Prostate gland (tissue), 2 donors: Measurements from ENCODE around the gene CFAP61. TPM values are rescaled to one million over a fixed set of nuclear protein-coding genes. Genes with fewer than 3 reads are reported as not detected.
"Not testable (repeated sequence)": the region's sequence is repeated elsewhere in the genome, so short reads cannot be mapped to it uniquely, and the experiment has no call there.

Experiments used
- DNase-seq: peaks from one replicate; pipeline ENCODE4 v3.0.0-alpha.2; 2019; ENCODE audit warnings: low spot score
- H3K27ac ChIP-seq, 2 donors: fragments of 200-600 bp; sonication (generic); 2 replicates each; pipeline ENCODE4 v1.5.1; 2017 to 2019
- H3K27me3 ChIP-seq: fragments of 200-600 bp; sonication (generic); replicated peaks from 2 replicates; pipeline ENCODE4 v1.5.1; 2019; ENCODE audit not compliant: insufficient read depth
- H3K36me3 ChIP-seq, 2 donors: fragments of 200-600 bp; sonication (generic); 1 replicate in 1 of 2; 2 replicates in 1 of 2; pipeline versions ENCODE4 v1.5.1 to v1.8.1; 2017 to 2019
- H3K4me1 ChIP-seq: fragments of 200-600 bp; sonication (generic); replicated peaks from 2 replicates; pipeline ENCODE4 v1.5.1; 2019
- H3K4me3 ChIP-seq, 2 donors: fragments of 200-600 bp; sonication (generic); 2 replicates each; pipeline ENCODE4 v1.5.1; 2017 to 2019
- H3K9me3 ChIP-seq: fragments of 200-600 bp; sonication (generic); 2 replicates; pipeline ENCODE4 v1.5.1; 2017
- POLR2A ChIP-seq: fragments of 450-650 bp; IDR thresholded peaks from one replicate; pipeline ENCODE4 v1.6.1; 2016; ENCODE audit warnings: antibody characterized with exemption, mild to moderate bottlenecking
- POLR2AphosphoS5 ChIP-seq: sonication (generic); formaldehyde crosslinking; IDR thresholded peaks from one replicate; pipeline ENCODE4 v1.6.1; 2017; ENCODE audit warnings: antibody characterized with exemption
- WGBS: methylation state at CpG from one replicate; pipeline ENCODE4 v1.1.5; 2018; 5-methylcytosine and 5-hydroxymethylcytosine counted together
- intact Hi-C: fragments of 100-400 bp; cut with DNase I; formaldehyde crosslinking; loops from one replicate; pipeline ENCODE4 v1.14.2; 2022
- total RNA-seq, 2 donors: library from RNA; depleted of rRNA; stranded (reverse); fragments of >200 nt; gene quantifications; one replicate each; pipeline ENCODE4 v1.1.0, GENCODE V29; 2016
- TF ChIP-seq, protein P1 (sequence below), 4 experiments: fragments of 200-600 bp in 2 of 4; fragments of 450-650 bp in 2 of 4; sonication (generic) in 2 of 4; IDR thresholded peaks; 1 replicate in 3 of 4; 2 replicates in 1 of 4; pipeline ENCODE4 v1.5.1; 2016 to 2019; ENCODE audit warnings: antibody characterized with exemption in 4 of 4, mild to moderate bottlenecking in 2 of 4, moderate library complexity in 2 of 4

Gene CFAP61
- total RNA-seq, 2 donors from 2014 or later: 0.14 to 8.1 TPM

DNA sequence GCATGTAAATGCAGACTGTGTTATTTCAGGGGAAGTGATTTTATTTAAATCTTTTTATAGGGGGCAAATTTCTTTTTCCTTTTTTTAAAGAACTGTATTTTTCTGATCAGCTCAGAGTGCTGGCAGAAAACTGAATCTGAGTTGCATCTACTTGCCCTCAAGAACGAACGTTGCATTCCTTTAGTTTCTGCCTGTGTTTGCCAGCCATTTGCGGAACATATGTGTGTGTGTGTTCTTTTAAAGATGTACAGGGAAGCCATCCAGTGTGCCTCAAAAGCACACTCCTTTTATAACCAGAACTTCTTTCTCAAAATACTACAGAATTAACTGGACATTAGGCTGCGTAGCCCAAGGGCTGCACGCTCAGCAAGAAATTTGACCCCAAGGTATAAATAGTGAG lies 289.7 kb downstream of the CFAP61 start:
- 13% methylated on average over 5 of the region's 5 CpGs for WGBS
- intact Hi-C loops: no loop called here

DNA sequence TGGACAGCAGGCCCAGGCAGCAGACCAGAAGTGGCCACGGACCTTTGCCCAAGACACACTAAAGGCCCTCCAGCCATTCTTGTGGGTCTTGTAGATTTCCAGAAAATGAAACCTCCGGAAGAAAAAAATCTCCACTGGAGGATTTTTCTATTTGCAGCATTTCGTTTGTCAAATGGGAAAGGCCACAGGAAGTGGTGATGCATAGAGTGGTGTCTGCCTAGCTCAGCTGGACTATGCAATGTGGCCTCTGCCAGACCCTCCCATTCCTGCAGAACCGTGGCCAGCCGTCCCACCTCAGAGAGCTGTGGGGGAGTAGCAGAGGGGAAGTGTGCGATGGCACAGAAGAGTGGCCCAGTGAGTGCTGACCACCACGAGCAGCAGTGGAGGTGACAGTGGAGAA lies 291.6 kb downstream of the CFAP61 start:
- TF ChIP-seq POLR2AphosphoS5 (no peak), POLR2A (no peak)
- TF ChIP-seq, protein P1, sequence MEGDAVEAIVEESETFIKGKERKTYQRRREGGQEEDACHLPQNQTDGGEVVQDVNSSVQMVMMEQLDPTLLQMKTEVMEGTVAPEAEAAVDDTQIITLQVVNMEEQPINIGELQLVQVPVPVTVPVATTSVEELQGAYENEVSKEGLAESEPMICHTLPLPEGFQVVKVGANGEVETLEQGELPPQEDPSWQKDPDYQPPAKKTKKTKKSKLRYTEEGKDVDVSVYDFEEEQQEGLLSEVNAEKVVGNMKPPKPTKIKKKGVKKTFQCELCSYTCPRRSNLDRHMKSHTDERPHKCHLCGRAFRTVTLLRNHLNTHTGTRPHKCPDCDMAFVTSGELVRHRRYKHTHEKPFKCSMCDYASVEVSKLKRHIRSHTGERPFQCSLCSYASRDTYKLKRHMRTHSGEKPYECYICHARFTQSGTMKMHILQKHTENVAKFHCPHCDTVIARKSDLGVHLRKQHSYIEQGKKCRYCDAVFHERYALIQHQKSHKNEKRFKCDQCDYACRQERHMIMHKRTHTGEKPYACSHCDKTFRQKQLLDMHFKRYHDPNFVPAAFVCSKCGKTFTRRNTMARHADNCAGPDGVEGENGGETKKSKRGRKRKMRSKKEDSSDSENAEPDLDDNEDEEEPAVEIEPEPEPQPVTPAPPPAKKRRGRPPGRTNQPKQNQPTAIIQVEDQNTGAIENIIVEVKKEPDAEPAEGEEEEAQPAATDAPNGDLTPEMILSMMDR (IDR thresholded peaks at IDR 0.05): no peak
- Histone ChIP-seq H3K4me1 (peaks cover 5% of the 10 kb centered on the region), H3K27me3 (no peaks in the 10 kb centered on the region), H3K27ac (no peak overlapping the region), H3K4me3 (no peak overlapping the region), H3K36me3 (no peaks in the 10 kb centered on the region), H3K9me3 (no peaks in the 10 kb centered on the region)
- no peak for DNase-seq
- intact Hi-C loops: no loop called here
- 88% methylated on average over 7 of the region's 7 CpGs for WGBS

More for the DNA sequence above, 289.7 kb downstream of the CFAP61 start:
- no peak for DNase-seq
- H3K27ac ChIP-seq: no peak overlapping the region
- H3K4me3 ChIP-seq: no peak overlapping the region
- peaks cover 5% of the 10 kb centered on the region for H3K4me1 ChIP-seq
- TF ChIP-seq POLR2A: no peak
- no peak for TF ChIP-seq POLR2AphosphoS5
- TF ChIP-seq, protein P1 (IDR thresholded peaks at IDR 0.05): no peak
- no peaks in the 10 kb centered on the region for H3K27me3 ChIP-seq
- H3K36me3 ChIP-seq: no peaks in the 10 kb centered on the region
- no peaks in the 10 kb centered on the region for H3K9me3 ChIP-seq

DNA sequence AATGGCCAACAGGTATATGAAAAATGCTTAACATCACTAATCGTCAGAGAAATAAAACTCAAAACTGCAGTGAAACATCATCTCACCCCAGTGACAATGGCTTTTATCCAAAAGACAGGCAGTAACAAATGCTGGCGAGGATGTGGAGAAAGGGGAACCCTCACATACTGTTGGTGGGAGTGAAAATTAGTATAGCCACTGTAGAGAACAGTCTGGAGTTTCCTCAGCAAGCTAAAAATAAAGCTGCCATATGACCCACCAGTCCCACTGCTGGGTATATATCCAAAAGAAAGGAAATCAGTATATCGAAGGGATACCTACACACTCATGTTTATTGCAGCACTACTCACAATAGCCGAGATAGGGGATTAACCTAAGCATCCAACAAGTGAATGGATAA lies 292.1 kb downstream of the CFAP61 start:
- Histone ChIP-seq H3K9me3 (no peaks in the 10 kb centered on the region), H3K36me3 (no peaks in the 10 kb centered on the region), H3K27me3 (no peaks in the 10 kb centered on the region), H3K27ac (no peak overlapping the region), H3K4me3 (no peak overlapping the region), H3K4me1 (peaks cover 5% of the 10 kb centered on the region)
- TF ChIP-seq POLR2A (no peak), POLR2AphosphoS5 (no peak)
- TF ChIP-seq, protein P1 (IDR thresholded peaks at IDR 0.05): no peak
- intact Hi-C loops: no loop called here
- no peak for DNase-seq
- 84% methylated on average over 4 of the region's 4 CpGs for WGBS

DNA sequence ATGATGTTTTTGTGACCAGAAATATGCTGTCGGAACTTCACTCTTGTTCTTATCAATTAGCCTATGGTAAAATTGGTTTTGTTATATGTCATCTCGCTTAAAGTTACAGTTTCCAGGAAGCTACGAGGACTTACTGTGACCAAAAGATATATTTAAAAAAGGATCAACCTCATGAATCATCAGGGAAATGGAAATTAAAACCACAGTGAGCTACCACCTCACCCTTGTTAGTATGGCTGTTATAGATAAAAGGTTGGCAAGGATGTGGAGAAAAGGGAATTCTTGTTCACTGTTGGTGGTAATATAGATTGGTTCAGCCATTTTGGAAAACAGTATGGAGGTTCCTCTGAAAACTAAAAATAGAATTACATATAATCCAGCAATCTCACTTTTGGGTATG lies 301.2 kb downstream of the CFAP61 start:
- Histone ChIP-seq H3K27ac (no peak overlapping the region), H3K4me1 (no peaks in the 10 kb centered on the region), H3K27me3 (no peaks in the 10 kb centered on the region), H3K36me3 (no peaks in the 10 kb centered on the region), H3K4me3 (no peak overlapping the region), H3K9me3 (no peaks in the 10 kb centered on the region)
- 80% methylated on average over 3 of the region's 3 CpGs for WGBS
- TF ChIP-seq POLR2A: no peak
- TF ChIP-seq POLR2AphosphoS5: no peak
- TF ChIP-seq, protein P1 (IDR thresholded peaks at IDR 0.05): no peak
- DNase-seq: no peak
- intact Hi-C loops: no loop called here

DNA sequence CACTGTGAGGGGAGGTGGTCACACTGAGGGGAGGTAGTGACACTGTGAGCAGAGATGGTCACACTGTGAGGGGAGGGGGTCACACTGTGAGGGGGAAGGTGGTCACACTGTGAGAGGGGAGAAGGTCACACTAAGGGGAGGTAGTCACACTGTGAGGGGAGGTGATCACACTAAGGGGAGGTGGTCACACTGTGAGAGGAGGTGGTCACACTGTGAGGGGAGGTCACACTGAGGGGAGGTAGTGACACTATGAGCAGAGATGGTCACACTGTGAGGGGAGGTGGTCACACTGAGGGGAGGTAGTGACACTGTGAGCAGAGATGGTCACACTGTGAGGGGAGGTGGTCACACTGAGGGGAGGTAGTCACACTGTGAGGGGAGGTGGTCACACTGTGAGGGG lies 303.2 kb downstream of the CFAP61 start:
- H3K36me3 ChIP-seq, H3K4me1 ChIP-seq, DNase-seq, H3K27ac ChIP-seq, H3K4me3 ChIP-seq, H3K27me3 ChIP-seq, intact Hi-C loops, H3K9me3 ChIP-seq: not testable (repeated sequence)
